ENCODE results near the gene CEP250.

GRCh38 chr20:35511814-35512420 lies 56.5 kb downstream of the CEP250 start:
- TF ChIP-seq CTCF (IDR thresholded peaks at IDR 0.05; ENCODE audit: insufficient read depth, low read length, poor library complexity, severe bottlenecking) (peak; percentile 43), EZH2phosphoT487 (conservative IDR thresholded peaks at IDR 0.05; ENCODE audit: low read length) (no peak)
